ENCODE measurements around the gene FAM107A. TPM values are rescaled to one million over a fixed set of nuclear protein-coding genes. Genes with fewer than 3 reads are reported as not detected.

FAM107A gene
- total and polyA plus RNA-seq, 2 of the 4 experiments (the other 2 are of a cell fraction), result not detected

DNA sequence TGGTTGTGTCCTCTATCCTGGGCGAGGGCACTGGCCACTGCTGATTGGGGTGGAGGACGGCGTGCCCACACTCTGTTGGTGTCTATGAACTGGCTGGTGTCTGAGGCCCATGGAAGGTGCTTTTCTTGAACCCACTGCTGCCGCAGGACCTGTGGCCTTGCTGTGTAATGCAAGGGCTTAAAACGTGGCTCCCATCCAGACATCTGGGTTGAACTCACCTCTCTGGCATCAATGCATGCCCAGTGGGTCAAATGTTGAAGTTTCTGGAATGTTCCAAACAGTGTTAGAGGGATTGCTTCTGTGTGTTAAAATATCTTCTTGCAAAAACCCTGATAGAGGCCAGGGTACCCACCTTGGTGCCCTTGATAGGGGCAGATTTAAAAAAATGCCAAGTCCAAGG lies 46.8 kb upstream of the FAM107A start:
- Histone ChIP-seq H4K8ac (ENCODE audit: low read depth in 2 of 2, low read length in 2 of 2) (no peak overlapping the region), H2AK9ac (replicated peaks; ENCODE audit: low read depth, low read length, poor library complexity) (no peak overlapping the region), H2AK5ac (ENCODE audit: low read depth, low read length) (no peak overlapping the region), H3K4me3 (ENCODE audit: insufficient read depth, low read depth, low read length) (no peak overlapping the region), H3K36me3 (ENCODE audit: control insufficient read depth, insufficient read depth, low read length) (no peaks in the 10 kb centered on the region), H2BK5ac (ENCODE audit: low read depth, low read length, poor library complexity, severe bottlenecking) (no peak overlapping the region), H2BK15ac (ENCODE audit: low read depth, low read length) (no peak overlapping the region), H3K9ac (ENCODE audit: low read depth, low read length) (no peak overlapping the region), H3K14ac (replicated peaks; ENCODE audit: low read depth, low read length) (no peak overlapping the region), H3K4ac (ENCODE audit: low read depth, low read length) (no peak overlapping the region), H3K9me1 (ENCODE audit: insufficient read depth, low read length) (peaks cover 8% of the 10 kb centered on the region; the same call in 1 of the 2 replicates), H4K20me1 (ENCODE audit: insufficient read depth, low read length) (no peaks in the 10 kb centered on the region), H3K9me3 (ENCODE audit: control insufficient read depth, insufficient read depth, low read length) (no peaks in the 10 kb centered on the region), H3K56ac (ENCODE audit: extremely low read depth, insufficient read depth, low read length) (no peak overlapping the region), H4K5ac (ENCODE audit: low read depth, low read length) (no peak overlapping the region), H3K4me2 (ENCODE audit: low read depth, low read length) (no peak overlapping the region), H3K18ac (ENCODE audit: low read depth, low read length) (no peak overlapping the region), H2BK120ac (ENCODE audit: low read depth, low read length) (no peak overlapping the region), H4K91ac (ENCODE audit: insufficient read depth, low read depth, low read length) (no peak overlapping the region), H2BK20ac (ENCODE audit: low read depth, low read length) (no peak overlapping the region), H3K79me1 (ENCODE audit: low read depth in 1 of 2, low read length in 2 of 2) (no peaks in the 10 kb centered on the region), H2AFZ (replicated peaks; ENCODE audit: low read length, poor library complexity) (no peak overlapping the region), H3K27ac (ENCODE audit: insufficient read depth, low read length) (no peak overlapping the region), H3K23ac (ENCODE audit: low read depth, low read length) (no peak overlapping the region), H3K27me3 (ENCODE audit: control insufficient read depth, insufficient read depth, low read length) (0 out of 2 replicates have a peak, but pooled peaks cover 2% of the 10 kb centered on the region), H3K4me1 (ENCODE audit: control insufficient read depth, insufficient read depth, low read length) (peaks cover 15% of the 10 kb centered on the region; the same call in 1 of the 2 replicates)
- CTCF ChIA-PET, result interaction anchor here (0.6 kb wide), 1 partner anchor 939 kb away, joined by 3 read pairs; no protein-coding TSS in a partner anchor
- 50% methylated on average over 2 of the region's 5 CpGs; no CpG with 5 or more reads in 1 of the 2 experiments for WGBS, 2 experiments (ENCODE audit: extremely low coverage in 2 of 2, insufficient read length in 1 of 2)
- intact Hi-C loops (cut with micrococcal nuclease), result loop anchor here (10.0 kb wide), 2 partner anchors 289 to 319 kb away; partner anchors contain the start of genes HTD2, PXK and RPP14
- ATAC-seq (ENCODE audit: low read depth) (no peak), DNase-seq (peak; percentile 30)
- dilution Hi-C loops (cut with HindIII; ENCODE audit: low sequenced_read_pairs, unreplicated experiment), result no loop called here
- POLR2A ChIA-PET (ENCODE audit: unreplicated experiment), result no interaction called here
- in situ Hi-C loops (cut with MboI; ENCODE audit: low sequenced_read_pairs), result loop anchor here (10.0 kb wide), 1 partner anchor 299 kb away; no protein-coding TSS in a partner anchor
- no TSS peak for BruUV-seq (replicated peaks)
- no peak for TF ChIP-seq BHLHE40 (IDR thresholded peaks at IDR 0.05; ENCODE audit: low read depth, low read length)
- TF ChIP-seq, protein P1, sequence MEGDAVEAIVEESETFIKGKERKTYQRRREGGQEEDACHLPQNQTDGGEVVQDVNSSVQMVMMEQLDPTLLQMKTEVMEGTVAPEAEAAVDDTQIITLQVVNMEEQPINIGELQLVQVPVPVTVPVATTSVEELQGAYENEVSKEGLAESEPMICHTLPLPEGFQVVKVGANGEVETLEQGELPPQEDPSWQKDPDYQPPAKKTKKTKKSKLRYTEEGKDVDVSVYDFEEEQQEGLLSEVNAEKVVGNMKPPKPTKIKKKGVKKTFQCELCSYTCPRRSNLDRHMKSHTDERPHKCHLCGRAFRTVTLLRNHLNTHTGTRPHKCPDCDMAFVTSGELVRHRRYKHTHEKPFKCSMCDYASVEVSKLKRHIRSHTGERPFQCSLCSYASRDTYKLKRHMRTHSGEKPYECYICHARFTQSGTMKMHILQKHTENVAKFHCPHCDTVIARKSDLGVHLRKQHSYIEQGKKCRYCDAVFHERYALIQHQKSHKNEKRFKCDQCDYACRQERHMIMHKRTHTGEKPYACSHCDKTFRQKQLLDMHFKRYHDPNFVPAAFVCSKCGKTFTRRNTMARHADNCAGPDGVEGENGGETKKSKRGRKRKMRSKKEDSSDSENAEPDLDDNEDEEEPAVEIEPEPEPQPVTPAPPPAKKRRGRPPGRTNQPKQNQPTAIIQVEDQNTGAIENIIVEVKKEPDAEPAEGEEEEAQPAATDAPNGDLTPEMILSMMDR (conservative IDR thresholded peaks at IDR 0.05; ENCODE audit: low read depth, low read length), result no peak
- TF ChIP-seq, protein P2, sequence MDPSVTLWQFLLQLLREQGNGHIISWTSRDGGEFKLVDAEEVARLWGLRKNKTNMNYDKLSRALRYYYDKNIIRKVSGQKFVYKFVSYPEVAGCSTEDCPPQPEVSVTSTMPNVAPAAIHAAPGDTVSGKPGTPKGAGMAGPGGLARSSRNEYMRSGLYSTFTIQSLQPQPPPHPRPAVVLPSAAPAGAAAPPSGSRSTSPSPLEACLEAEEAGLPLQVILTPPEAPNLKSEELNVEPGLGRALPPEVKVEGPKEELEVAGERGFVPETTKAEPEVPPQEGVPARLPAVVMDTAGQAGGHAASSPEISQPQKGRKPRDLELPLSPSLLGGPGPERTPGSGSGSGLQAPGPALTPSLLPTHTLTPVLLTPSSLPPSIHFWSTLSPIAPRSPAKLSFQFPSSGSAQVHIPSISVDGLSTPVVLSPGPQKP (IDR thresholded peaks at IDR 0.05; ENCODE audit: borderline replicate concordance, low read depth, low read length), result no peak
- TF ChIP-seq RCOR1 (IDR thresholded peaks at IDR 0.05; ENCODE audit: insufficient replicate concordance, low read length), result no peak
- no peak for TF ChIP-seq FOS (IDR thresholded peaks at IDR 0.05; ENCODE audit: low read depth, low read length)
- TF ChIP-seq, protein P3, sequence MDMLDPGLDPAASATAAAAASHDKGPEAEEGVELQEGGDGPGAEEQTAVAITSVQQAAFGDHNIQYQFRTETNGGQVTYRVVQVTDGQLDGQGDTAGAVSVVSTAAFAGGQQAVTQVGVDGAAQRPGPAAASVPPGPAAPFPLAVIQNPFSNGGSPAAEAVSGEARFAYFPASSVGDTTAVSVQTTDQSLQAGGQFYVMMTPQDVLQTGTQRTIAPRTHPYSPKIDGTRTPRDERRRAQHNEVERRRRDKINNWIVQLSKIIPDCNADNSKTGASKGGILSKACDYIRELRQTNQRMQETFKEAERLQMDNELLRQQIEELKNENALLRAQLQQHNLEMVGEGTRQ (IDR thresholded peaks at IDR 0.05; ENCODE audit: low read depth, low read length), result no peak
- no peak for TF ChIP-seq MAFK (IDR thresholded peaks at IDR 0.05; ENCODE audit: low read depth, low read length)
- TF ChIP-seq SMC3 (IDR thresholded peaks at IDR 0.05; ENCODE audit: low read depth, low read length), result no peak
- no peak for TF ChIP-seq MAZ (IDR thresholded peaks at IDR 0.05; ENCODE audit: borderline replicate concordance, low read depth, low read length)
- no peak for TF ChIP-seq POLR2A (IDR thresholded peaks at IDR 0.05; ENCODE audit: low read depth, low read length)
- TF ChIP-seq RAD21 (IDR thresholded peaks at IDR 0.05; ENCODE audit: low read length), result no peak
- TF ChIP-seq RFX5 (IDR thresholded peaks at IDR 0.05; ENCODE audit: low read depth, low read length), result no peak
- TF ChIP-seq NFE2L2 (IDR thresholded peaks at IDR 0.05; ENCODE audit: low read depth, low read length), result no peak
- no peak for TF ChIP-seq CEBPB (IDR thresholded peaks at IDR 0.05; ENCODE audit: low read depth, low read length)

All from IMR-90 (cell line).